Head of caudate nucleus (tissue), 42 donors: Measurements from ENCODE around the gene CKS1B.
A peak's percentile ranks its signal among the peaks of the same experiment; 100 is the strongest.
"Not testable (repeated sequence)": the region's sequence is repeated elsewhere in the genome, so short reads cannot be mapped to it uniquely, and the experiment has no call there.

ENCODE experiments used
- DNase-seq, 42 donors: peaks; one replicate each; pipeline versions ENCODE4 v3.0.0 to v3.0.0-alpha.2; 2020 to 2021; ENCODE audit warnings: mixed read lengths in 7 of 42
- intact Hi-C: fragments of 100-400 bp; cut with DNase I; formaldehyde crosslinking; loops from one replicate; pipeline ENCODE4 v1.15.0; 2022

CKS1B gene

DNA sequence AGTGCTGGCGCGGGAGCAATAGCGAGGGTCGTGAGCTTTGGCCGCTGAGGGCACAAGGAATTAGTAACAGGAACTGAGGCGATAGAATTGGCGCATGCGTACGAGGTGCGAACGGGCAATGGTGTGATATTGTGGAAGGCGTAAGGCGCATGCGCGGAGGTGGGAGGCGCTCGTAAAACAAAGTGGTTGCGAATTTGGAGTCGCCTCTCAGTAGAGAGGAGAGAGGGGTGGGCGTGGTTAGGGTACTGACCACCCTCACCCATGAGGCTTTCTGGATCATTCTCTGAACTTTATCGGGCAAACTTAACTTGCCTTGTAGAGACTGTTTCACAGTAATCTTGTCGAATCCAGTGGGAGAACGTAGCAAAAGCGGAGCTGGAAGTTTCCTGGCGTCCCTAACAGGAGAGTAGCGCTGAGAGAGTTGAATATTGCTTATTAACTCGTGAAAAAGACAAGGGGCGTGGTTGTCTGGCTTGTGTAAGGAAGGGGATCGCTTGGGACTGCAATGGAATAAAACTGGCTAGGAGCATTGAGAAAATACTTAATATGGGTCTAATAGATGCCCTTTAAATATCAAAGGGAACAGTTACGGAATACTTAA, 427 bp downstream of the CKS1B start:
- intact Hi-C loops: no loop called here
- peak; percentile 68 to 94 (median 88) for DNase-seq

DNA sequence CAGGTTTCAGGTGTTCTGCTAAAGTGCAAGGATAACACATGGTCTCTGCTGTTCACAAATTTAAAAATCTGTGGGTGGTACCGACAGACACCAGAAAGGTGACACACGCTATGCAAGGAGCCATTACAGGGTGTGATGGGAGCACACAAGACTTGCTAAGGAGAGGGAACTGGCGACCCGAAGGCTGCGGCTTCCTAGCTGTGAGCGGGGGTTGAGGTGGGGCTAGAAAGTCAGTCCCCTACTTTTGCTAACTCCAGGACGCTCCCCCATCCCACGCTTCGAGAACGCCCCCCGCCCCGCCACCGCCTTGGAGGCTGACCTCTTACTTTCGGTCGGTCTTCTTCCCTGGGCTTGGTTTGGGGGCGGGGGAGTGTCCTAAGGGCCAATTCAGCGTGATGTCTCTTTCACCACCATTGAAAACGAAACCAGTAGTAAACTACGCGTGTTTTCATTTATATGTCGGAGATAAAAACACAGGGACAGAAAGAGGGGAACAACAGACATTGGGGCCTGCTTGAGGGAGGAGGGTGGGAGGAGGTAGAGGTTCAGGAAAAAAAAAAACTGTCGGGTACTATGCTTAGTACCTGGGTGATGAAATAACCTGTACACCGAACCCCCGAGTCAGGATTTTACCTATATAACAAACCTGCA, 1.1 kb downstream of the CKS1B start:
- intact Hi-C loops: no loop called here
- DNase-seq: peak in 24 of 42 donors; percentile 14 to 64 (median 37)

GRCh38 chr1:154977762-154978161, 3.3 kb downstream of the CKS1B start:
- intact Hi-C loops: not testable (repeated sequence)

GRCh38 chr1:154978360-154978759, 3.9 kb downstream of the CKS1B start:
- intact Hi-C loops: no loop called here
- DNase-seq: no peak

More at GRCh38 chr1:154977762-154978161, 3.3 kb downstream of the CKS1B start:
- DNase-seq: not testable (repeated sequence)

DNA sequence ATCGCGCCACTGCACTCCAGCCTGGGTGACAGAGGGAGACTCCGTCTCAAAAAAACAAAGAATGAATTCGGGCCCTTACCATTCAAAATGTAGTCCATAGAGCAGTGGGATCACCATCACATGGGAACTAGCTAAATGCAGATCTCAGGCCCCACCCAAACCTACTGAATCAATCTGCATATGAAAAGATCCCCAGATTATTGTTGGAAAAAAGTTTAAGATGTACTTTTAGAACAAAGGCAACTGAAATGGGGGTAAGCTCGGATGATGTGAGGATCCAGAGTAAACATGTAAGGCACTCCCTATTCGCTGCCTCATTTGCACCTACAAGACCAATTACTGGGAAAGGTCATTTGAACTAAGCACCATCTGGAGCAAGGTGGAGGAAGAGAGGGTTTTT, 7.9 kb downstream of the CKS1B start:
- intact Hi-C loops: loop anchor here (2.0 kb wide), 1 partner anchor 18 kb away; no protein-coding TSS in a partner anchor
- no peak for DNase-seq

- DNase-seq: peak; percentile 92 to 99 (median 97)
- intact Hi-C loops: loop anchor here (2.0 kb wide), 1 partner anchor 18 kb away; no protein-coding TSS in a partner anchor
Measured at GRCh38 chr1:154982897-154983648, 8.6 kb downstream of the CKS1B start, which contains the start of gene FLAD1. Gene FLAD1 (plus strand): TSS chr1:154983344. CDS start chr1:154983695, 351 bp downstream.

- intact Hi-C loops: loop anchor here (2.0 kb wide), 1 partner anchor 17 kb away; no protein-coding TSS in a partner anchor
- DNase-seq: peak in 1 of 42 donors; percentile 19
Measured at GRCh38 chr1:154983776-154984466, 9.4 kb downstream of the CKS1B start.

- DNase-seq, intact Hi-C loops: not testable (repeated sequence)
Measured at GRCh38 chr1:154986736-154987135, 12.3 kb downstream of the CKS1B start.

DNA sequence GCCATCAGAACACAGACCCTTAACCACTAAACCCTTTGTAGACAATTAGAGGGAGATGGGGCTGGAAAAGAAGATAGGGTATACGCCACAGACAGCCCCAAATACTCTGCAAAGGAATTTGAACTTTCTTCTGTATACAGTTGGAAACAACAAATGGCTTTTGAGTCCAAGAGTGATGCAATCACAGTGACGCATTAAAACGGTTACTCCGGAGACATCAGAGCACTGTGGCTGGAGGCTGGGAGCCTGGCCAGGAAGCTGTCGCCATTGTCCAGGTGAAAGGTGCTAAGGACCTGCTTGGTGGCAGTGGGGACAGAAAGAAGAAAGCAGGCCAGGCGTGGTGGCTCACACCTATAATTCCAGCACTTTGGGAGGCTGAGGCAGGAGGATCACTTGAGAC, 12.8 kb downstream of the CKS1B start:
- intact Hi-C loops: no loop called here
- no peak for DNase-seq

- no peak for DNase-seq
- intact Hi-C loops: no loop called here
Measured at GRCh38 chr1:154988058-154988954, 13.8 kb downstream of the CKS1B start.

GRCh38 chr1:154989195-154989860, 14.8 kb downstream of the CKS1B start:
- DNase-seq: no peak
- intact Hi-C loops: no loop called here

DNA sequence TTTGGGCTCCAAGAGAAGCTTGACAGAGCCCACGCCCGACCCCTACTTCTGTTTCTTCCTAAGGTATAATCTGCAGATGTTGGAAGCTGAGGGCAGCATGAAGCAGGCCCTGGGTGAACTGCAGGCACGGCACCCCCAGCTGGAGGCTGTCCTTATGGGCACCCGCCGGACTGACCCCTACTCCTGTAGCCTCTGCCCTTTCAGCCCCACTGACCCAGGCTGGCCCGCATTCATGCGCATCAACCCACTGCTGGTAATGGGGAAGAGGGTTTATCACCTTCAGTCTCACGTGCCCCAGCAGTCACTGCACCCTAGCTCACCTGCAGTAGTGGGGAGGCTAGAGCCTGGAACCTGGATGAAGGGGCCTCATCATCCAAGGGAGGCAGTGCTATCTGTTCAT, 15.8 kb downstream of the CKS1B start:
- intact Hi-C loops: no loop called here

DNA sequence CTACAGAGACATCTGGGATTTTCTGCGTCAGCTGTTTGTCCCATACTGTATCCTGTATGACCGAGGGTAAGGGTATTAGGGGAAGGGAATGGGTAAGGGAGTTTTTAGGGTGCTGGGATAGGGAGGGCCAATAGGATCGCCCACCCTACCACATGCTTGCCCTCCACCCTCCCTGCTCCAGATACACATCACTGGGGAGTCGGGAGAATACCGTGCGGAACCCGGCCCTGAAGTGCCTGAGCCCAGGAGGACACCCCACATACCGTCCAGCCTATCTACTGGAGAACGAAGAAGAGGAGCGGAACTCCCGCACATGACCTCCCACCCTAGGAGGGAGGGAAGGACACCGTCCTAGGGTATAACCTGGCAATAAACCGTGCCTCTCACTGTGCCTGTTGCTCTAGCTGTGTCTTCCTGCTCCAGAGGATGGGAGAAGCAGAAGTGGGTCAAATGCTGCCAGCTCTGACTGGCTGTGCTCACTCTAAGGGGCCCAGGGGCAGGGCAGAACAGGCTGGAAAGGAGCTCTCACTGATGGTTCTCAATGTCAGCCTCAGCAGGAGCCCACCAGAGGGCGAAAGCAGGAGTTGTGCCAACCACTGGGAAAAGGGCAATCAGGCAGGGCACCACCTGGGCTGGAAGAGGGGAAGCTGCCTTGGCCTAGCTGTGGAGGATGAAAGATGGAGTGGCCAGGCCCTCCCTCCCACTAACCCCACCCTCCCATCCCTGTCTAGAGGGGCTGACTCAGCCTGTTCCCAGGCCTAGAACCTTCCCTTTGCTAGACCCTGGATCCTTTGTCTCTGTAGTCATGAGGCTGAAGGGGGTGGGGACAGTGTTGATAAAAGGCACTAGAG, 18.5 kb downstream of the CKS1B start:
- no peak for DNase-seq
- intact Hi-C loops: no loop called here

More for the DNA sequence above, 15.8 kb downstream of the CKS1B start:
- DNase-seq: no peak

- intact Hi-C loops: no loop called here
Measured at GRCh38 chr1:154993572-154994268, 19.2 kb downstream of the CKS1B start, which contains the start of gene LENEP. Gene LENEP (plus strand): TSS chr1:154993586. CDS start chr1:154993608, 22 bp downstream.

GRCh38 chr1:154994269-154994587, 19.7 kb downstream of the CKS1B start:
- intact Hi-C loops: no loop called here
- no peak for DNase-seq

More at GRCh38 chr1:154993572-154994268, 19.2 kb downstream of the CKS1B start, which contains the start of gene LENEP:
- DNase-seq: no peak

GRCh38 chr1:154994591-154994990, 20.1 kb downstream of the CKS1B start:
- intact Hi-C loops: no loop called here
- DNase-seq: no peak
